Inflammatory macrophage treated with lipopolysaccharide for 1 hour (primary cell): ENCODE results near the gene GADD45G.
A peak's percentile ranks its signal among the peaks of the same experiment; 100 is the strongest.

Source experiments
- DNase-seq, 2 donors: peaks; one replicate each; pipeline ENCODE4 v3.0.0-alpha.2; 2020 to 2022

The GADD45G gene

GRCh38 chr9:89655056-89655989 lies 50.5 kb downstream of the GADD45G start:
- peak; percentile 47 to 52 for DNase-seq
